ENCODE data around the gene DVL1. TPM values are rescaled to one million over a fixed set of nuclear protein-coding genes. Genes with fewer than 3 reads are reported as not detected.
A peak's percentile ranks its signal among the peaks of the same experiment; 100 is the strongest.

Gene DVL1
- total RNA-seq, 5 donors from 2014 or later (not counting 1 experiment from before 2014, with no cell fraction given) = 43.6 to 70.4 (median 64.9) TPM

GRCh38 chr1:1314678-1315335 is 34.4 kb downstream of the DVL1 start:
- Mint-ChIP-seq H3K4me1 (peaks cover 0 to 4% (median 1%) of the 10 kb centered on the region in 3 donors), H3K27me3 (no peaks in the 10 kb centered on the region), H3K4me3 (no peak overlapping the region), H3K27ac (no peak overlapping the region), H3K36me3 (peaks cover 19% of the 10 kb centered on the region), H3K9me3 (no peaks in the 10 kb centered on the region)
- Histone ChIP-seq H3K4me3 (ENCODE audit: control insufficient read depth in 1 of 2, extremely low read depth in 1 of 2, low read length in 1 of 2) (no peak overlapping the region), H3K4me1 (ENCODE audit: control insufficient read depth in 1 of 2, extremely low read depth in 1 of 2, insufficient read depth in 2 of 2, low read length in 2 of 2) (peaks cover 0 to 5% of the 10 kb centered on the region in 2 experiments), H3K27me3 (replicated peaks in 1 of 2; ENCODE audit: control insufficient read depth in 2 of 2, extremely low read depth in 1 of 2, insufficient read depth in 2 of 2, low read length in 1 of 2) (no peaks in the 10 kb centered on the region), H3K27ac (ENCODE audit: low read length) (no peak overlapping the region), H3K9me3 (no peaks in the 10 kb centered on the region), H3K36me3 (ENCODE audit: control insufficient read depth in 2 of 2, extremely low read depth in 1 of 2, insufficient read depth in 1 of 2, low read length in 1 of 2) (peaks cover 31 to 64% of the 10 kb centered on the region in 2 donors)
- DNase-seq (no peak), ATAC-seq (replicated peaks in 1 of 4) (no peak)
- POLR2A ChIA-PET = no interaction called here
- CTCF ChIA-PET = no interaction called here
- 94% methylated on average over 21 of the region's 23 CpGs for WGBS (ENCODE audit: insufficient coverage)

- WGBS (ENCODE audit: insufficient coverage) = 96% methylated on average over 14 of the region's 15 CpGs
- POLR2A ChIA-PET = no interaction called here
- peaks cover 26 to 60% of the 10 kb centered on the region in 2 donors for H3K36me3 ChIP-seq (ENCODE audit: control insufficient read depth in 2 of 2, extremely low read depth in 1 of 2, insufficient read depth in 1 of 2, low read length in 1 of 2)
Measured at GRCh38 chr1:1314237-1314586, 35.0 kb downstream of the DVL1 start.

GRCh38 chr1:1313500-1314236 is 35.5 kb downstream of the DVL1 start:
- Mint-ChIP-seq H3K9me3 (no peaks in the 10 kb centered on the region), H3K27ac (no peak overlapping the region), H3K36me3 (peaks cover 13% of the 10 kb centered on the region), H3K4me1 (peaks cover 0 to 5% (median 1%) of the 10 kb centered on the region in 3 donors), H3K27me3 (no peaks in the 10 kb centered on the region), H3K4me3 (no peak overlapping the region)
- Histone ChIP-seq H3K4me3 (ENCODE audit: control insufficient read depth in 1 of 2, extremely low read depth in 1 of 2, low read length in 1 of 2) (no peak overlapping the region), H3K27ac (ENCODE audit: low read length) (no peak overlapping the region), H3K4me1 (ENCODE audit: control insufficient read depth in 1 of 2, extremely low read depth in 1 of 2, insufficient read depth in 2 of 2, low read length in 2 of 2) (peaks cover 0 to 14% of the 10 kb centered on the region in 2 experiments), H3K27me3 (replicated peaks in 1 of 2; ENCODE audit: control insufficient read depth in 2 of 2, extremely low read depth in 1 of 2, insufficient read depth in 2 of 2, low read length in 1 of 2) (no peaks in the 10 kb centered on the region), H3K9me3 (no peaks in the 10 kb centered on the region), H3K36me3 (ENCODE audit: control insufficient read depth in 2 of 2, extremely low read depth in 1 of 2, insufficient read depth in 1 of 2, low read length in 1 of 2) (peaks cover 20 to 55% of the 10 kb centered on the region in 2 donors)
- POLR2A ChIA-PET = no interaction called here
- CTCF ChIA-PET = no interaction called here
- DNase-seq (no peak), ATAC-seq (replicated peaks in 1 of 4) (no peak)
- WGBS (ENCODE audit: insufficient coverage) = 96% methylated on average over 36 of the region's 37 CpGs

More at GRCh38 chr1:1314237-1314586, 35.0 kb downstream of the DVL1 start:
- Histone ChIP-seq H3K4me3 (ENCODE audit: control insufficient read depth in 1 of 2, extremely low read depth in 1 of 2, low read length in 1 of 2) (no peak overlapping the region), H3K27me3 (replicated peaks in 1 of 2; ENCODE audit: control insufficient read depth in 2 of 2, extremely low read depth in 1 of 2, insufficient read depth in 2 of 2, low read length in 1 of 2) (no peaks in the 10 kb centered on the region), H3K27ac (ENCODE audit: low read length) (no peak overlapping the region), H3K4me1 (ENCODE audit: control insufficient read depth in 1 of 2, extremely low read depth in 1 of 2, insufficient read depth in 2 of 2, low read length in 2 of 2) (peaks cover 0 to 11% of the 10 kb centered on the region in 2 experiments), H3K9me3 (no peaks in the 10 kb centered on the region)
- ATAC-seq (replicated peaks in 1 of 4) = no peak
- CTCF ChIA-PET = no interaction called here
- no peak for DNase-seq
- no peak overlapping the region for H3K27ac Mint-ChIP-seq
- peaks cover 0 to 5% (median 1%) of the 10 kb centered on the region in 3 donors for H3K4me1 Mint-ChIP-seq
- no peak overlapping the region for H3K4me3 Mint-ChIP-seq
- H3K27me3 Mint-ChIP-seq = no peaks in the 10 kb centered on the region
- no peaks in the 10 kb centered on the region for H3K9me3 Mint-ChIP-seq
- H3K36me3 Mint-ChIP-seq = peaks cover 15% of the 10 kb centered on the region

GRCh38 chr1:1312450-1313314 is 36.5 kb downstream of the DVL1 start:
- no peak for ATAC-seq (replicated peaks in 1 of 4)
- Histone ChIP-seq H3K4me3 (ENCODE audit: control insufficient read depth in 1 of 2, extremely low read depth in 1 of 2, low read length in 1 of 2) (no peak overlapping the region), H3K9me3 (no peaks in the 10 kb centered on the region), H3K4me1 (ENCODE audit: control insufficient read depth in 1 of 2, extremely low read depth in 1 of 2, insufficient read depth in 2 of 2, low read length in 2 of 2) (peaks cover 0 to 14% of the 10 kb centered on the region in 2 experiments), H3K27ac (ENCODE audit: low read length) (no peak overlapping the region), H3K27me3 (replicated peaks in 1 of 2; ENCODE audit: control insufficient read depth in 2 of 2, extremely low read depth in 1 of 2, insufficient read depth in 2 of 2, low read length in 1 of 2) (no peaks in the 10 kb centered on the region), H3K36me3 (ENCODE audit: control insufficient read depth in 2 of 2, extremely low read depth in 1 of 2, insufficient read depth in 1 of 2, low read length in 1 of 2) (peaks cover 19 to 48% of the 10 kb centered on the region in 2 donors)
- Mint-ChIP-seq H3K36me3 (peaks cover 13% of the 10 kb centered on the region), H3K4me1 (peaks cover 0 to 5% (median 1%) of the 10 kb centered on the region in 3 donors), H3K4me3 (no peak overlapping the region), H3K27ac (no peak overlapping the region), H3K27me3 (no peaks in the 10 kb centered on the region), H3K9me3 (no peaks in the 10 kb centered on the region)
- DNase-seq = no peak
- WGBS (ENCODE audit: insufficient coverage) = 96% methylated on average over 48 of the region's 49 CpGs
- POLR2A ChIA-PET = no interaction called here
- CTCF ChIA-PET = no interaction called here

- ChIA-PET POLR2A (no interaction called here), CTCF (no interaction called here)
- H3K27me3 Mint-ChIP-seq = no peaks in the 10 kb centered on the region
- peak overlapping the region in 2 of 3 donors; percentile 13 to 31 for H3K4me3 Mint-ChIP-seq
- no peaks in the 10 kb centered on the region for H3K9me3 ChIP-seq
- H3K4me1 ChIP-seq (ENCODE audit: control insufficient read depth in 1 of 2, extremely low read depth in 1 of 2, insufficient read depth in 2 of 2, low read length in 2 of 2) = peaks cover 7 to 23% of the 10 kb centered on the region in 2 experiments
- H3K27me3 ChIP-seq (replicated peaks in 1 of 2; ENCODE audit: control insufficient read depth in 2 of 2, extremely low read depth in 1 of 2, insufficient read depth in 2 of 2, low read length in 1 of 2) = no peaks in the 10 kb centered on the region
- H3K9me3 Mint-ChIP-seq = no peaks in the 10 kb centered on the region
- ATAC-seq (replicated peaks in 1 of 4) = no peak
- H3K4me3 ChIP-seq (ENCODE audit: control insufficient read depth in 1 of 2, extremely low read depth in 1 of 2, low read length in 1 of 2) = no peak overlapping the region
- peaks cover 9% of the 10 kb centered on the region for H3K36me3 Mint-ChIP-seq
- H3K27ac ChIP-seq (ENCODE audit: low read length) = no peak overlapping the region
- no peak overlapping the region for H3K27ac Mint-ChIP-seq
- no peak for DNase-seq
- WGBS (ENCODE audit: insufficient coverage) = 96% methylated on average over 20 of the region's 22 CpGs
- H3K36me3 ChIP-seq (ENCODE audit: control insufficient read depth in 2 of 2, extremely low read depth in 1 of 2, insufficient read depth in 1 of 2, low read length in 1 of 2) = peaks cover 19 to 43% of the 10 kb centered on the region in 2 donors
- peaks cover 8 to 13% (median 9%) of the 10 kb centered on the region in 3 donors for H3K4me1 Mint-ChIP-seq
Measured at GRCh38 chr1:1311107-1312104, 37.8 kb downstream of the DVL1 start.

Data from T-cell (primary cell).